GM10266 (cell line): Measurements from ENCODE around the gene GDPD4.
A peak's percentile ranks its signal among the peaks of the same experiment; 100 is the strongest.

Source experiments
- DNase-seq: peaks from one replicate; pipeline ENCODE4 v3.0.0; 2012; ENCODE audit errors: extremely low spot score
- CTCF ChIP-seq: IDR thresholded peaks from 2 replicates; pipeline ENCODE4 v1.5.1; 2012; ENCODE audit warnings: mild to moderate bottlenecking, low read depth; ENCODE audit not compliant: control insufficient read depth, insufficient read depth; ENCODE audit errors: missing control alignments

The GDPD4 gene

DNA sequence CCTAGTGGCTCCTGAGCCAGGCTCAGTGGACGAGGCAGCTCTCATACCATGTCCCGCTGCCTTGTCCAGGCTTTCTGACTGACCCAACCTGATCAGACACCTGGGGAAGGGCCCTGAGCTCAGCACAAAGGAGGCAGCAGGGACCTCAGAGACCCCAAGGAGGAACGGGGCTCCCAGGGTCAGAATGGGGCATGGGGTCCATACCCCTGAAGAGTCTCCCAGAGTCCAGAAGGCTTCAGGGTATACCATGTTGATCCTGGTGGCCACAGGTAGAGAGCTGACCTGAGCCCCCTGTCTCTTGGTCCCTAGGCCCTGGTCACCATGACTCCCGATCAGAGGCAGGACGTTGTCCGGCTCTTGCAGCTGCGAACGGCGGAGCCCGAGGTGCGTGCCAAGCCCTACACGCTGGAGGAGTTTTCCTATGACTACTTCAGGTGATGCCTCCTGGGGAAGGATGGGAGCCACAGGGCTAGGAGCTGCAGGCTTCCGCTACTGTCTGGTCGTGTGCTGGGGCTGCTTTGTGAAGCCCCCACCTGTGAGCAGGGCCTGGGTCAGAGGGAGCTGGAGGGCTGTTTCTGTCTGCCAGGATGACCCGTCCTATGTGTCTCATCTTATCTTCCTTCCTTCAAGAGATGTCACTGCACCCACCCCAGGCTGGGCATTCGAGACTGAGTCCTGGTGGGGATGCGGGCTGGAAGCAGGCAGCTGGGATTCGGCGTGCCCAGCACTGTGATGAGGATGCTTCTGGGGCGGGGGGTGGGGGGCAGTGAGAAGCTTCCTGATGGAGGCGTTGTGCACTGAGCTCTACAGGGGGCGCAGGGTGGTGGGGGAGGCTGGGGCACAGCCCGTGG, 99.3 kb downstream of the GDPD4 start:
- no peak for DNase-seq
- TF ChIP-seq CTCF, result no peak

- TF ChIP-seq CTCF, result no peak
- DNase-seq, result no peak
These were observed 100.1 kb downstream of the GDPD4 start for GRCh38 chr11:77201370-77201769.

- TF ChIP-seq CTCF, result no peak
- no peak for DNase-seq
These were observed 100.9 kb downstream of the GDPD4 start for GRCh38 chr11:77200351-77201268.

- no peak for DNase-seq
- TF ChIP-seq CTCF, result no peak
These were observed 102.2 kb downstream of the GDPD4 start for GRCh38 chr11:77199137-77199745.

DNA sequence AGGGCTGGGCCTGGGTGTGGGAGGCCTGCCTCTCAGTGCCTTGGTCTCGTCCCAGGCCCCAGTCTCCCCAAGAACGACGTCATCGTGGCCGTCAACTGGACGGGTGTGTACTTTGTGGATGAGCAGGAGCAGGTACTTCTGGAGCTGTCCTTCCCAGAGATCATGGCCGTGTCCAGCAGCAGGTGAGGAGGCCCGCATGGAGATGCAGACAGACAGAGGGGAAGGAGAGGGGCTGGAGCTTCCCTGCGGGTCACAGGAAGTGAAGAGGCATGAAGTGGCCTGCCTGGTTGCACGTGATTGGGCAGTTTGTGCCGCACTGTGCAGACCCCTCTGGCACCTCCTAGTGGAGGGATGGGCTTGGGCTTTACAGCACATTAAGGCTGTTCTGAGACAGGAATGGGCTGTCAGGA, 103.0 kb downstream of the GDPD4 start:
- peak; percentile 29 for TF ChIP-seq CTCF
- no peak for DNase-seq

DNA sequence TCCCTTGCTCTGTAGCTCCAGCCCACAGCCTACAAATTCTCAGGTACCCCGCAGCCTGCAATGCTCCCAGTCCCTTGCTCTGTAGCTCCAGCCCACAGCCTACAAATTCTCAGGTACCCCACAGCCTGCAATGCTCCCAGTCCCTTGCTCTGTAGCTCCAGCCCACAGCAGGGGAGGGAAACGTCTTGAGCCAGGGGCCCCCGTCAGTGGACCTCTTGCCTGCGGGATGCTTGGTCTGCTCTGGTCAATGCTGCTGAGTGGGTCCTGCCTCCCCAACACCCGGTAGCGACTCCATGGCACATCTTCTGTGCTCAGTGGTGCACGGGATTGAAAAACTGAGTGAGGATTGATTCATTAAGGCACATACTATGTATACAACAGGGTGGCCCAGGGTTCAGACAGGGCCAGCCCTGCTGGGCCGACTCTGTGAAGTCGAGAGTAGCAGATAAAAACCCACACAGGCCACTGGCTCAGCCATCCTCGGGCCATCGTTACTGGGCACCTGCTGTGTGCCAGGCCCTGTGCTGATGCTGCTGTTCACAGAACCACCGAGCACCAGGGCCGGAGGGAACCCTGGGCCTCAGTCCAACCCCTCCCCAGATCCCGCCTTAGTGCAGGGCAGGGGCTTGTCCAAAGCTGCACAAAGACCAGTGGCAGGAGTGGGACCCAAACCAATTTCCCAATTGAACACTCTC, 103.7 kb downstream of the GDPD4 start:
- no peak for TF ChIP-seq CTCF
- DNase-seq, result no peak
